ENCODE data around the gene PAN3.

The PAN3 gene

GRCh38 chr13:28316129-28316528 is 177.8 kb downstream of the PAN3 start:
- DNase-seq = no peak

GRCh38 chr13:28316836-28317235 is 178.5 kb downstream of the PAN3 start:
- no peak for DNase-seq

DNA sequence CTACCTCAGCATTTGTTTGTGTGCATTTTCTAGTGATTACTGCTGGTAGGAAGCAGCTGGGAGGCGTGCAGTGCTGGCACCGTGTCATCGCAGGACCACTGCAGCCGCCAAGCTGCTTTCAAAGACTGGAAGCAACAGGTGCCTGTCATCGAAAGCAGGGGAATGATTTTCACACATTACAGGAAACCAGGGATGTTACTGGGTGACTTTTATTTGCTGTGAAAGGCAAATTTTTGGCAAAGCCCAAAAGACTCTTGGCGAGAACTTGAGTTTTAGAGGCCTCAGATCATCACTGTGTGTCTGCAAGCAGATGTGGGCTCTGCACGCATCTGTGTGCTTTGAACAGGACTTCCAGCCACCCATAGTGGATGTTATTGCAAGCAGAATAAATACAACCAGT is 180.2 kb downstream of the PAN3 start:
- no peak for DNase-seq

DNA sequence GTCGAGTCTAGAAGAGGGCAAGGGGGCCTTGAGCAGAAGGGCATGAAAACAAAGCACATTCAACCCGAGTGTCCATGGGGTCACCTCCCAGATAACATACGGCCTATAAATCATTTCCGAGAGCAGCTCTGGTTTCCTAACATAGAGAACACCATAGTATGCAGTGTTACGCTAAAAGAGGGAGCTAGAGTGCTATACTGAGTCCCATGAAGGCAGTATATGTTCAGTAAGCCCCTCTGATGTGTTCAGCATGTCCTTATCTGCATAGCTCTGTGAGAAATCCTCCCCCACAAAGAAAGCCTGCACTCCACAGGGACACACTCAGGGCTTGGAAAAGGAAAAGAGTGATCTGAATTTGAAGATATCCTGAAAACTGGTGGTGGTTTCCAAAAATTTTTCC is 181.2 kb downstream of the PAN3 start:
- no peak for DNase-seq

GRCh38 chr13:28320209-28320608 is 181.9 kb downstream of the PAN3 start:
- no peak for DNase-seq

- no peak for DNase-seq
These were observed 182.7 kb downstream of the PAN3 start for GRCh38 chr13:28320884-28321574.

GRCh38 chr13:28321756-28322155 is 183.4 kb downstream of the PAN3 start:
- DNase-seq = no peak

DNA sequence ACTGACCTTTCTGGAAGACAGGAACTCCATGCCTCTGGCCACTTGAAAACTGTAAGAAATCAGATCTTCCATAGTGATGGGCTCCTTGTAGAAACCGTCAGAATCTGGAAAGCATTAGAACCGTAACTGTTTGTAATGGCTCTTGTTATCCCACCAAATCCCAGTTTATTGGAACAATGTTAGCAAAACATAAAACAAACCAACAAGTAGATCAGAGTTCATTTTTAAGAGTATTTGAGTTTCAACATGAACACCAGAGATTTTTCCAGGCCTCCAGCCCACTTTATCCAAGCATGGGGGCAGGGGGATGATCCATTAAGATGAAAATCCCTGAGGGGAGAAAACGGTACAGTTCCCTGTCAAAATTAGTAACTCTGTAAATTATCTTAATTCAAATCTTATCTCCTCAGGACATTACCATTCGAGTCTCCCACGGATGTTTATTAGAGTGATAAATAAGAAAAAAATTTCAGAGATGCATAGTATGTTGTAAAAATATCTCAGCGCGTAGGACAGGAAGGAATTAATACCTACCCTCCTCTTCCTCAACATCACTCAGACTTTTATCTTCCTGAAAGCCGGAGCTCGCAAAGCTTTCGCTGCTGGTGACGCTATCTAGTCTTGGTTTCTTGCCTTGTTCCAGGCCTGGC is 184.0 kb downstream of the PAN3 start:
- DNase-seq = no peak

DNA sequence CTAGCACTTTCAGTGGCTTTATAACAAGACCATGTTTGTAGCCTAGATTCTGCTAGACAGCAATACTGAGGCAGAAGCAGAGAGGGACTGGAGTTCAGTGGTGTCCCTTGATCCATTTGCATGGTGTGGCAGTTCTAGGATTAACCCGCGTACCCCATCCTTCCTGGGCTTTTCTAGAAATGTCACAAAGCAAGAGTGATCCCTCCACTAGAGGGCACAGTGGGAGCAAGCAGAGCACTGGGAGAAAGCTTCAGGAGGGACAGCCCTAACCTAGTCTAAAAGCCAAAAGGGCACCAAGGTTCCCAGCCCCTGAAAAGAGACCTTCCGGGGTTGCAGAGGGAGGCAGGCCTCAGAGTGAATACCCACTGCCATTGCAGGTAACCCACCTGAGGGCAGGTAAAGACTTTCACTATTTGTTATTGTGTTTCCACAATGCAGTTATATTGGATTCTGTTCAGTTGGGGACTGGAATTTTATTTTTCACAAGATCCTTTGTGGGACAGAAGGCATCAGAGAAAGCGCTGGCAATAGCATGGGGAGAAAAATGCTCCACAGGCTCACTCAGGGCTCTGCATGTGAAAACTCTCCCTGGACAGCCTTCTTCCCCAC is 185.9 kb downstream of the PAN3 start:
- DNase-seq = peak; percentile 51 to 59

GRCh38 chr13:28325022-28325421 is 186.7 kb downstream of the PAN3 start:
- DNase-seq = no peak

- no peak for DNase-seq
These were observed 187.7 kb downstream of the PAN3 start for GRCh38 chr13:28326056-28326455.

DNA sequence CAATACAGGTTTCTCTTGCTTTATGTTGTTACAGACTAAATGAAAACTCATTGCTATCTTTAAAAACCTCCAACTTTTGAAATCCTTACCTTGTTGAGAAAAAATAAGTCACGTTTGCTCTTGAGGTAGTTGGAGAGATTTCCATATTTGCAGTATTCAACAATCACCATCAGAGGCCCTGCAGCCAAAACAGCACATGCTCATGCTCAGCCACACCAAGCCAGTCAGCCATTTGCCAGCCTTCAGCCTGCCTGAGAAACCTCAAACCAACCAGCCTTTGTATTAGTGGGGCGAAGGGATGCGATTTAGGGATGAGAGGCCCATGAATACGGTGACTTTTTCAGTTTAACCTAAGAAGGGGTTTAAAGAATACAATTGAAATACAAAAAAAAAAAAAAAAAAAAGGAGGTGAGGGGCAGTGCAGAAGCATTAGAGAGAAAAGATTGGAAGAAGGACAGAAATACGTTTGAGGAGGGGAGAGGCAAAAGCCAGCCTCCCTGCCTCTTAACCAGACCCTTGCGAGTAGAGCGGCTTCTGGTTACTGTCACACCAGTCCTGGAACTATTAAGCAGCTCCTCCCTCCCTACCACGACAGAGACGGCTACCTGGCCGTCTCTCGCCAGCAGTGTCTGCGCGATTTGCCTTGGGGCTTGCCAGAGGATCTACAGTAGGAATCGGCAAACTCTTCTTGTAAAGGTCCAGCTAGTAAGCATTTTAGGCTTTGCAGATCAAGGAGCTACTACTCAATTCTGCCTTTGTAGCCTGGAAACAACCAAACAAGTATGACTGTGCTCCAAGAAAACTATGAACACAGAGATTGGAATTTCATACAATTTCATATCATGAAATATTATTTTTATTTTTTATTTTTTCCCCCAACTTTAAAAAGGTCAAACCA is 189.3 kb downstream of the PAN3 start:
- DNase-seq = no peak

GRCh38 chr13:28328271-28328607 is 189.9 kb downstream of the PAN3 start:
- DNase-seq = no peak

- DNase-seq = no peak
These were observed 191.2 kb downstream of the PAN3 start for GRCh38 chr13:28329395-28330158.

DNA sequence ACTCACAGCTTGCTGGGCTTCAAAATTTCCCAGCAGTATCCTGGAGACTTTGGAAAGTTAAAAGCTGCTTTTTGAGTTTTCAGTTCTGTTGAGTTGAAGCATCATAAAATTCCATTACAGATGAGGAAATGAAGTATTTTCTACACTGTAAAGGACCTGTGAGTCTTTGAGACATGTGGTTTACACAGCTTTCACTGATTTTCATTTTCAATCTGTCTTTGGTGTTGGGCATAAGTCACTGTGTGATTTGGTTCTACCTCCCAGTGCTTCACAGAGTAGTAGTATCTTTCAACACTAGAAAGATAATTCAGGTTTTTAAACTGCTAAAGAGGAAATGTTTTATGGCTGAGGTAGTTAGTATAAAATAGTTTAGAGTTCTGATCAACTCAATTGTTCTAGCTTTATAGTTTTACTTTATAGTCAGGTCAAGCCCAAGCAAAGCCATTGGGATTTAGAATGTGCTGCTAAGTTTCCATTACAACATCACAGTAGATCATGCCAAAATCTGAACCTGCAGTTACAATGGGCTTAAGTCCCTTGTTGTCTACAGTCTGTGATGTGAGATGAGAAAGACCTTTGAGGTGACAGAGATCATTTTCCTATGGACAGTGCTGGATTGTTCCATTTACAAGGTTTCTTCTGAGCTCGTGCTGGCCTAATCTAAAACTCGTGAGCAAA is 195.0 kb downstream of the PAN3 start:
- DNase-seq = no peak

DNA sequence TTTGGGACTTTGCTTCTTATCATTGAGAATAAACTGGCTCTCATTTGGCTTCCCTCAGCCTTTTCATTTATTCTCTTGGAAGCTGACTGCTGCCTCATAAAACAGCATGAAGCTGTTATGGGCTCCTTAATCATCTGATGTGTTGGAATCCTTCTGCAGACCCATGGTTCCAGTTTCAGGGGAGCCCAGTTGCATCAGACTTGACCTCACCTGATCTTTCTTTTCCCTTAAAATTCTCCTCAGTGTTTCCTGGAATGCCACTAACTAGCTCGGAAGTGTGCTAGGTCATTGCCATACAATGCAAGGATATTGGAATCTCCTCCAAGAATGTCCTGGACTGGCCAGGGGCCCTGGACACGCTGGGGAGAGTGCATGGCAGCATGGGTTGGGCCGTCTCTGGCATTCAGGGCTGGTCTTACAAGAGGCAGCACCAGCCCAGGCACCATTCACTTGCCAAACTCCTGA is 197.9 kb downstream of the PAN3 start:
- DNase-seq = no peak

DNA sequence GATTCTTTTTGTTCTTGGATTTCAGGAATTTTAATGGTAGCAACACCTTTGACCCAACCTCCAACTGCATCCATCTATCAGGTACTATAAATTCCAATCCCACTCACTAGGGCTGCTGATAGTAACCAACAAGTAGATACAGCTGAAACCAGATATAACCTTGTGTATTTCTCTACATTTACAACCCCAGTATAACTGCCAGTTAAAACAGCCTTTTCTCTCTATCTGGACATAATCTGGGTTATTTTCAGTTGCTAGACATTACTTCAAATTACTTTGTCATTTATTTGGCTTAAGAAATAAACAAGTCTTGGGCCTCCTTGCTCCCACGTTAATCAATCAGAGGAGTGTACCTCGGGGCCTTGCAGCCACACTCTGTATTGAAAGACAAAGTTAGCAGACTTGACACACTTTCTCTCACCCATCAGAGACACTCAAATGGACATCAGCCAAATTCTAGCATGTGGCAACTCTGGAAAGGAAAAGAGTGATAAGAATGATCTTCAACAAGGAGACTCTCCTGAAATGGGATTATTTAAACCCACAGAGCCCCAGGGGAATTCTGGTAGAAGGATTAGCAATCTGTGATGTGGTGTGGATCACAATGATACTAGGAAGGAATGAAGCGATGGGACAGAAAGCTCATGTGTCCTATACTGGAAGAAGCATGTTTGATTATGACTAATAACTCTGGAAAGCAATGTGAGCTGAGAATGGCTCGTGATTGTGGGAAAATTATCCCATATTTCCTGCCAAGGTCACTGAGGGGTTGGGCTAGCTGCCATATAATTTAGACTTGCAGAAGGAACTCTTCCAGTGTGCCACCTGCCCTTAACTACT is 199.0 kb downstream of the PAN3 start:
- DNase-seq = no peak

GRCh38 chr13:28338006-28338574 is 199.7 kb downstream of the PAN3 start:
- no peak for DNase-seq

DNA sequence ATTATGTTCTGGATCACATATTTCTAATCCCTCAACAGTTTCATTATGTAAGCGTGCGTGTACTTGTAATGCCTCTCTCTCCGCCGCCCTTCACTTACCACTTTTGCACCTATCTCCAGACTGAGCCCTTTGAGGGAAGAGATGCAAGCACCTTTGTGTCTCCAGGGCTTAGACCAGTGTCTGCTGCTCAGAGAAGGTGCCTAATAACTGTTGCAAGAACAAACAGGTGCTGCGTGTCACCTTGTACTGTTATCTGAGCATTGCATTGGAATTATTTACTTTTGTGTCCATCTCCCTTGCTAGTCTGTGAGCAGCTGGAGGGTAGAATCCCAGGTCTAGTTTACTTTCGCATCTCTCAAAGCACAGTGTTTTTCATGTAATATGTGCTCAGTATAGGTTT is 200.4 kb downstream of the PAN3 start:
- DNase-seq = no peak

GRCh38 chr13:28339419-28339818 is 201.1 kb downstream of the PAN3 start:
- no peak for DNase-seq
